Measurements from ENCODE around the gene SDK2. TPM values are rescaled to one million over a fixed set of nuclear protein-coding genes. Genes with fewer than 3 reads are reported as not detected.
A peak's percentile ranks its signal among the peaks of the same experiment; 100 is the strongest.

SDK2 gene
- total RNA-seq, 1 donor from 2014 or later: 12.3 TPM

GRCh38 chr17:73559532-73559931, 84.7 kb downstream of the SDK2 start:
- H3K27ac Mint-ChIP-seq (ENCODE audit: unreplicated experiment): no peak overlapping the region
- H3K4me3 Mint-ChIP-seq (ENCODE audit: unreplicated experiment): no peak overlapping the region
- H3K4me1 Mint-ChIP-seq (ENCODE audit: low read depth, unreplicated experiment): peaks cover 16% of the 10 kb centered on the region
- H3K36me3 Mint-ChIP-seq (ENCODE audit: unreplicated experiment): peaks cover 1% of the 10 kb centered on the region
- peaks cover 2% of the 10 kb centered on the region for H3K27me3 Mint-ChIP-seq (ENCODE audit: unreplicated experiment)
- no peak for DNase-seq
- TF ChIP-seq CTCF (IDR thresholded peaks at IDR 0.05; ENCODE audit: partially characterized antibody, unreplicated experiment): no peak
- peaks cover 3% of the 10 kb centered on the region for H3K9me3 Mint-ChIP-seq (ENCODE audit: unreplicated experiment)

DNA sequence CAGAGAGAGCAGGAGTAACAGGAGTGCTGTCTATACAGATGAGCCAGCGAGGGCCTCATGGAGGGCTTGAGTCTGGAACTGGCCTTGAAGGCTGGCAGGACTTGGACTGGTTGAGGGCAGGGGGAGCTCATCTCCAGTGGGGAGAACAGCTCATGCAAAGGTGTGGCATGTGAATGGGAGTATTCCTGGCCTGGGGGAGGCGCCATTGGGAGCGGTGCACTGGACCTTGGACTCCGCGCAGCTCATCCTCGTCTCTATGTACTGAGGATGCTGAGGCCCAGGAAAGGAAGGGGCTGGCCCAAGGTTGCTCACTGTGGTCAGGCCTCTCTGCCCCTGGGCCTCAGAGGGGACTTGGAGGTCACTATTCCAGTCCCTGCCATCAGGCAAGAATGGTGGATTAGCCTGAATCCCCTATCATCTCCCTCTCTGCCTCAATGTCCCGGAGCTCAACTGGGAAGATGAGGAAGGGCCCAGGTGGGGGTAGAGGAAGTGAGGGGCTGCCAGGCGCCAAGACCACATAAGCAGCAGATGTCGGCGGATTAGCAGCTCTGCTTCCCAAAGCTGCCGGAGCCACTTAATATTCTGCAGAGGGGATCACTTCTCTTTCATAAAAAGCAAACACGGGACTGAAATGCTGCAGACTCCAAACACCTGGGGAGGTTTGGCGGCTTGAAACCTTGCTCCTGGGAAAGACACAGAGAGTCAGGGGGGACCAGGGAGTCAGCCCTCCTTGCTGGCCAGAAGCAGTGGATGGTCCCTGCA, 88.9 kb downstream of the SDK2 start:
- Mint-ChIP-seq H3K4me1 (ENCODE audit: low read depth, unreplicated experiment) (peaks cover 16% of the 10 kb centered on the region), H3K9me3 (ENCODE audit: unreplicated experiment) (peaks cover 2% of the 10 kb centered on the region), H3K4me3 (ENCODE audit: unreplicated experiment) (peak overlapping the region; percentile 18), H3K27ac (ENCODE audit: unreplicated experiment) (peak overlapping the region; percentile 36), H3K27me3 (ENCODE audit: unreplicated experiment) (peaks cover 4% of the 10 kb centered on the region), H3K36me3 (ENCODE audit: unreplicated experiment) (peaks cover 6% of the 10 kb centered on the region)
- no peak for TF ChIP-seq CTCF (IDR thresholded peaks at IDR 0.05; ENCODE audit: partially characterized antibody, unreplicated experiment)
- DNase-seq: no peak

DNA sequence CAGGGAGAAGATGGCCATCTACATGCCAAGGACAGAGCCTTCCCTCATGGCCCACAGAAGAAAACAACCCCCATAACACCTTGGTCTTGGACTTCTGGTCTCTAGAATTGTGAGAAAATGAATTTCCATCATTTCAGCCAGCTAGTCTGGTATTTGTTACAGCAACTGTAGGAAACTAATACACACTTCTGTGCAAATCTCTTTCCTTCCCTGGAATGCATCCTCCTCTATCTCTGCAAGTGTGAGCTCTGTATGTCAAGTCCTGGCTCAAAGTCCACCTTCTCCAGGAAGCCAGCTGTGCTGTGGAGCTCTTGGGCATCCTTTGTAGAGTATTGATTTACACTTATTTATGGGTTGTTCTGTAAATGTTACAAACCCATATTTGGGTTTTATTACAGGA, 89.7 kb downstream of the SDK2 start:
- H3K27ac Mint-ChIP-seq (ENCODE audit: unreplicated experiment): no peak overlapping the region
- H3K4me3 Mint-ChIP-seq (ENCODE audit: unreplicated experiment): no peak overlapping the region
- peaks cover 2% of the 10 kb centered on the region for H3K9me3 Mint-ChIP-seq (ENCODE audit: unreplicated experiment)

GRCh38 chr17:73553311-73553710, 90.9 kb downstream of the SDK2 start:
- peaks cover 6% of the 10 kb centered on the region for H3K36me3 Mint-ChIP-seq (ENCODE audit: unreplicated experiment)
- no peak overlapping the region for H3K4me3 Mint-ChIP-seq (ENCODE audit: unreplicated experiment)
- H3K27ac Mint-ChIP-seq (ENCODE audit: unreplicated experiment): no peak overlapping the region
- TF ChIP-seq CTCF (IDR thresholded peaks at IDR 0.05; ENCODE audit: partially characterized antibody, unreplicated experiment): no peak
- H3K9me3 Mint-ChIP-seq (ENCODE audit: unreplicated experiment): peaks cover 2% of the 10 kb centered on the region
- no peak for DNase-seq
- H3K4me1 Mint-ChIP-seq (ENCODE audit: low read depth, unreplicated experiment): peaks cover 15% of the 10 kb centered on the region
- H3K27me3 Mint-ChIP-seq (ENCODE audit: unreplicated experiment): peaks cover 8% of the 10 kb centered on the region

More for the DNA sequence above, 89.7 kb downstream of the SDK2 start:
- Mint-ChIP-seq H3K4me1 (ENCODE audit: low read depth, unreplicated experiment) (peaks cover 16% of the 10 kb centered on the region), H3K27me3 (ENCODE audit: unreplicated experiment) (peaks cover 5% of the 10 kb centered on the region), H3K36me3 (ENCODE audit: unreplicated experiment) (peaks cover 6% of the 10 kb centered on the region)
- TF ChIP-seq CTCF (IDR thresholded peaks at IDR 0.05; ENCODE audit: partially characterized antibody, unreplicated experiment): no peak
- no peak for DNase-seq

GRCh38 chr17:73552300-73553048, 91.8 kb downstream of the SDK2 start:
- peaks cover 5% of the 10 kb centered on the region for H3K9me3 Mint-ChIP-seq (ENCODE audit: unreplicated experiment)
- H3K36me3 Mint-ChIP-seq (ENCODE audit: unreplicated experiment): peaks cover 6% of the 10 kb centered on the region
- peaks cover 9% of the 10 kb centered on the region for H3K27me3 Mint-ChIP-seq (ENCODE audit: unreplicated experiment)
- H3K27ac Mint-ChIP-seq (ENCODE audit: unreplicated experiment): no peak overlapping the region
- peaks cover 15% of the 10 kb centered on the region for H3K4me1 Mint-ChIP-seq (ENCODE audit: low read depth, unreplicated experiment)
- no peak for TF ChIP-seq CTCF (IDR thresholded peaks at IDR 0.05; ENCODE audit: partially characterized antibody, unreplicated experiment)
- no peak overlapping the region for H3K4me3 Mint-ChIP-seq (ENCODE audit: unreplicated experiment)
- DNase-seq: no peak

Data from glutamatergic neuron (in vitro differentiated cells).